Stimulated activated CD4-positive, alpha-beta T cell treated with anti-CD3 and anti-CD28 coated beads, TNF-alpha, amount 100 ng/mL, for 4 hours (primary cell): ENCODE results near the gene SPC25.
"Not testable (repeated sequence)": the region's sequence is repeated elsewhere in the genome, so short reads cannot be mapped to it uniquely, and the experiment has no call there.

ENCODE experiments used
- DNase-seq, 3 experiments: peaks; one replicate each; pipeline ENCODE4 v3.0.0-alpha.2; 2020; ENCODE audit warnings: low read depth in 3 of 3

The SPC25 gene, protein sequence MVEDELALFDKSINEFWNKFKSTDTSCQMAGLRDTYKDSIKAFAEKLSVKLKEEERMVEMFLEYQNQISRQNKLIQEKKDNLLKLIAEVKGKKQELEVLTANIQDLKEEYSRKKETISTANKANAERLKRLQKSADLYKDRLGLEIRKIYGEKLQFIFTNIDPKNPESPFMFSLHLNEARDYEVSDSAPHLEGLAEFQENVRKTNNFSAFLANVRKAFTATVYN

DNA sequence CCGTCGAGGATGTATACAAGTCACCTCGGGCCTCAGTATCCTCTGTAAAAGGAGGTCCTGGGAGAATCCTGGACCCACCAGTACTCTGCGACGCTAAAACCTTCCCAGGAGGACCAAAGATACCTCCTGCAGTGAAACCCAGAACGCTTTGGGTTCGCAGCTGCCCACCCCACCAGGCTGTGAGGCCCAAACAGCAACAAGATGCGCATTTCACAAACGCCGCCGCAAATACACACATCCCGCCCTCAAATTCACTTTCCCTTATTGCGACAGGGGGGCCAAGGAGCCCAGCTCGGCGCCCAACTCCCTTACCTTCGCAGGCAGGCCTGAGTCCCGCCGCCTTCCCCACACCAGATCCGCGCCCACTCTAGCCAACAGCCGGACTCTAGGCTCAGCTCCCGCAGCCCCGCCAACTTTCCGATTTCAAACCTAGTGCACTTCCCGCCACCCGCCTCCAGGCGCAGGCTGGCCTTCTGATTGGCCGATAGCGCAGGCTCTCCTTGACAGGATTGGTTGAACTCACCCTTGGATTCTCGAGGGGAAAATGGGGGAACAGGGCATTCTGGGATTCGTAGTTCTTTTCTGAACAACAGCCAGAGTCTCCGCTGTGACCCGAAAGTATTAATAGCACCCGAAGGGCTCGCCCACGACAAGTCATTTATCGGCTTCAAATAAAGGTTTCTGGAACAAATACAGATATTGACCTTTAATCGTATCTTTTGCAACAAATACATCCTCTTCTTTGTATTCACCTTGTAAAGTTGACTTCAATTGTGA, at the start of gene SPC25:
Gene SPC25, minus strand, starts transcription at position 425 of the 777 bp plus-strand sequence. CDS start 911 bp downstream, outside the sequence.
- DNase-seq, result peak; percentile 60 to 72 (median 66)

GRCh38 chr2:168939918-168940317, 49.7 kb upstream of the SPC25 start:
- DNase-seq, result no peak

DNA sequence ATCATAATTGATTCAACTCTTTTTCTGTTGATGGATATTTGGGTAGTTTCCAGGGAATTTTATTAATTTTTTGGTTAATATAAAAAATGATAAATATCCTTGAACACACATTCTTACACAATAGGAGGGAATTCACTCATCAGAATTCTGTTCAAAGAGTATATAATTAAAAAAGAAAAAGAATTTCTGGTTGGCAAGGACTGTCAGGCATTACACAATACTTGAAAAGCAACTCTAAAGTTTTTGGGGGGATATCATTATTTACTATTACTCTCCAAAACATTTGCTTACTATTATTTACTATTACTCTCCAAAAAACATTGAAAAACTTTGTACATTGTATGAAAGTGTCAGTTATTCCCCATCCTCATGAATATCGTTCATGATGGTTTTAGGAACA, 48.8 kb upstream of the SPC25 start:
- no peak for DNase-seq

GRCh38 chr2:168935810-168936581, 45.8 kb upstream of the SPC25 start:
- no peak for DNase-seq

- no peak for DNase-seq
Measured at GRCh38 chr2:168934826-168935225, 44.6 kb upstream of the SPC25 start.

- not testable (repeated sequence) for DNase-seq
Measured at GRCh38 chr2:168932174-168932573, 41.9 kb upstream of the SPC25 start.

- no peak for DNase-seq
Measured at GRCh38 chr2:168930242-168930641, 40.0 kb upstream of the SPC25 start.

DNA sequence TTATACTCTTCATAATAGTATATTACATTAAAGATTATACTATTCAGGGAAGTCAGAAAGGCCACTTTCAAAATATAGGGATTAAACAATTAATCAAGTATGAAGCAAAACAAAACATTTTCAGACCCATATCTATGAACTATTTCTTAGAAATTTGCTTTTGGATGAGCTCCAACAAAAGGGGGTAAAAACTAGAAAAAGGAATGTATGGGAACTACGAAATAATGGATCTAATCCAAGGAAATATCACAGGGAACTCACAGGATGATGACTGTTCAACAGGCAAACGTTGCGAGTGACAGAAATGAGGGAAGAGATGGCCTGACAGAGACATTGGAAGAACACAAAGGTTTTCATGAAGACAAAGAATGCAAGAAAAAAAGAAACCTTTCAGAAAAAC, 38.8 kb upstream of the SPC25 start:
- DNase-seq, result no peak

- no peak for DNase-seq
Measured at GRCh38 chr2:168928113-168928831, 38.0 kb upstream of the SPC25 start.

GRCh38 chr2:168926621-168927386, 36.6 kb upstream of the SPC25 start:
- DNase-seq, result no peak

GRCh38 chr2:168920504-168921157, 30.4 kb upstream of the SPC25 start:
- no peak for DNase-seq

DNA sequence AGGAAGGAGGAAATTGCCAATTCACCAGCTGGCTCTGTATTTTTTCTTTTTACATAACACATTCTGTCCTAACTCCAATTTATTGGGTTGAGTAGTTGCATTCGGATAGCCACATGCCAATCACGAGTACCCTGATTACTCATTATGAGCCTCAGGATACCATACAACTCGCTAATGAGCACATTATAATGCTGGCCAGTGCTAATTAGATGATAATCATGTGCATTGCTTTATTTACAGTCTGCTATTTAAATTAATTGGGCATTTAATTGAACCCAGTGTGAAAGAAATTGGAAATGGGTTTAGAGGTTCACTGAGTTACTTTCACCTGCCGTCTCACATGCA, 26.1 kb upstream of the SPC25 start:
- no peak for DNase-seq

- no peak for DNase-seq
Measured at GRCh38 chr2:168915441-168916330, 25.5 kb upstream of the SPC25 start.

DNA sequence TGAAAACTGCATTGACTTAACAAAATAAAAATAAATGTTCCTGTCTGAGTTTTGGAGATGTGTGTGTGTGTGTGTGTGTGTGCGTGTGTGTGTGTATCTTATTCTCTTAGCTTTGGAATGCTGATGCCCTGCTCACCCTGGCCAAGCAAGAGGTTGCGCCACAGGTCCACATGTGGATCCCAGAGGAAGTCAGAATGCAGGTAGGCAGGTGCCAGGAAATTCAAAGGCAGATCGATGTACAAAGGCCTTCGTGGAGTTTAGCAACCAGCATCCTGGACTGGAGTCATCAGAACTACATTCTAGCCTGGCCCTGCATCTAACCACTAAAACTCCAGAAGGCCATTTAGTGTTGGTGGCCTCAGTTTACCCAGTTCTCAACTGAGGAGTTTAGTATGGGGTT, 23.3 kb upstream of the SPC25 start:
- no peak for DNase-seq

DNA sequence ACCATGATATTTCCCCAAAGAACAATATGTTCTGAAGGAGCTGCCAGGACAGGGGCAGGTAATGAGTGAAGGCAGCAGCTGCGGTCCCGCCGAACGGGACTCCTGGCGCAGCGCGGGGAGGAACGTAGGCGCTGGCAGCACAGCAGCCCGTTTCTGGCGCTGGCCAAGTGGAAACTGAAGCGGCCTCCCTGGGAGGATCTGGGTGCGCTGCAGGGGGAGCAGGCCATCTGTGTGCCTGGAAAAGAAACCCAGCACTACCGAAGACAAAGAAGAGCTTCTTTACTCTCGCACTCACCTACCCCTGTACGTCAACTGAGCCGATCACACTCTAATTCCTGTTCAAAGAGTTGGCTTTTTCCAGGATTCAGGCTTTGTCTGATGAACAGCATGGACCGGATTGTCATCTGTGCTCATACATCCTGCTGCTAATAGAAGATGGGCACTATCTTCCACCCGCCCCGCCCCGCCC, 22.7 kb upstream of the SPC25 start:
- no peak for DNase-seq

DNA sequence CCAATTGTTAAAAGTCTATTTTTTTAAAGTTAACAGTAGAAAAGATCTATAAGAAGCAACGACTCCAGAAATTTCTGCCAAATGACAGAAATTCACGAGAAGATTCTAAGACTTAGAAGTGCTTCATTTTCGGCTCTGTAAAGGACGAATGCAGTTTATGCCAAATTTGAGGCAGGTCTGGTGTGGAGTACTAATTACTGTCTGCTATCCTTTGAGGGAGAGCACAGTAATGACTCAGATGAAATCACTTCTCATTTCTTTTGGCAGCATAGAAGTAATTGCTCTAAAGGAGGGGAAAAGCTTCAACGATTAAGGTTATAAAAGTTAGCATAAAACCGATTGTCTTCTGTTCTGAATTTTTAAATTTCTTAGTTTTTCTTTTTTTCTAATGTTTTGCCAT, 22.2 kb upstream of the SPC25 start:
- no peak for DNase-seq

DNA sequence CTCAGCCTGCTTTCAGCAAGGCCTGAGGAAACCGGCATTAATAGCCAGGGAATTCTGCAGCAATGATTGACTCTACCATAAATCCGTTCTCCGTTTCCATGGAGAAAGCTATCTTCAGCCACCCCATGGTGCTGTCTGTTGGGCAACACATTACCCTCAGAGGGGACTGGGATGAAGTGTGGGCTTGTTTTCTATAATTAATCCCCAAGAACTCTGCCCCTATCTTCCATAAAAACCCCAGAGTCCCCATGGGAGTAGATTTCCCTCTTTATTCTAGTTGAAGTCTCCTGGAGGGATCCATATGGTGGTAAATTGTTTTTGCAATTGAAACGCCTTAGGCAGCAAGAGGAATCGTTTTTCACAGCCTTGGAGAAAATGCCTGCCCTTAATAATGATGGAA, 20.1 kb upstream of the SPC25 start:
- no peak for DNase-seq

GRCh38 chr2:168907940-168908662, 17.9 kb upstream of the SPC25 start:
- DNase-seq, result no peak

GRCh38 chr2:168904358-168904757, 14.1 kb upstream of the SPC25 start:
- DNase-seq, result no peak
